GM12874 (cell line): ENCODE data around the gene DCLK3.

Source experiments
- TF ChIP-seq, protein P1 (sequence below): IDR thresholded peaks from 2 replicates; pipeline ENCODE4 v1.5.1; 2011; ENCODE audit warnings: low read depth, mild to moderate bottlenecking, control low read depth, low read length, moderate library complexity; ENCODE audit not compliant: insufficient read depth

The DCLK3 gene

GRCh38 chr3:36669764-36670163 is 94.6 kb downstream of the DCLK3 start:
- TF ChIP-seq, protein P1, sequence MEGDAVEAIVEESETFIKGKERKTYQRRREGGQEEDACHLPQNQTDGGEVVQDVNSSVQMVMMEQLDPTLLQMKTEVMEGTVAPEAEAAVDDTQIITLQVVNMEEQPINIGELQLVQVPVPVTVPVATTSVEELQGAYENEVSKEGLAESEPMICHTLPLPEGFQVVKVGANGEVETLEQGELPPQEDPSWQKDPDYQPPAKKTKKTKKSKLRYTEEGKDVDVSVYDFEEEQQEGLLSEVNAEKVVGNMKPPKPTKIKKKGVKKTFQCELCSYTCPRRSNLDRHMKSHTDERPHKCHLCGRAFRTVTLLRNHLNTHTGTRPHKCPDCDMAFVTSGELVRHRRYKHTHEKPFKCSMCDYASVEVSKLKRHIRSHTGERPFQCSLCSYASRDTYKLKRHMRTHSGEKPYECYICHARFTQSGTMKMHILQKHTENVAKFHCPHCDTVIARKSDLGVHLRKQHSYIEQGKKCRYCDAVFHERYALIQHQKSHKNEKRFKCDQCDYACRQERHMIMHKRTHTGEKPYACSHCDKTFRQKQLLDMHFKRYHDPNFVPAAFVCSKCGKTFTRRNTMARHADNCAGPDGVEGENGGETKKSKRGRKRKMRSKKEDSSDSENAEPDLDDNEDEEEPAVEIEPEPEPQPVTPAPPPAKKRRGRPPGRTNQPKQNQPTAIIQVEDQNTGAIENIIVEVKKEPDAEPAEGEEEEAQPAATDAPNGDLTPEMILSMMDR, result no peak

- TF ChIP-seq, protein P1, result no peak
Observed at GRCh38 chr3:36666166-36666565, 98.2 kb downstream of the DCLK3 start.

- TF ChIP-seq, protein P1, result no peak
Observed at GRCh38 chr3:36663666-36664291, 100.6 kb downstream of the DCLK3 start.

GRCh38 chr3:36662626-36663025 is 101.7 kb downstream of the DCLK3 start:
- TF ChIP-seq, protein P1, result no peak
